Parathyroid adenoma (tissue), 2 donors: ENCODE measurements around the gene CDC7.

Experiments used
- H2AFZ ChIP-seq: fragments of 300-600 bp; sonication (generic); one replicate; pipeline ENCODE4 v1.7.0; 2017; ENCODE audit warnings: antibody characterized with exemption, mild to moderate bottlenecking
- H3K27ac ChIP-seq: fragments of 300-600 bp; sonication (generic); one replicate; pipeline ENCODE4 v1.7.0; 2017
- H3K27me3 ChIP-seq: fragments of 300-600 bp; sonication (generic); one replicate; pipeline ENCODE4 v1.7.0; 2017; ENCODE audit warnings: low read length; ENCODE audit not compliant: control insufficient read depth, insufficient read depth
- H3K36me3 ChIP-seq: fragments of 300-600 bp; sonication (generic); one replicate; pipeline ENCODE4 v1.7.0; 2017; ENCODE audit warnings: low read length; ENCODE audit not compliant: control insufficient read depth, insufficient read depth
- H3K4me1 ChIP-seq: fragments of 300-600 bp; sonication (generic); one replicate; pipeline ENCODE4 v1.7.0; 2017; ENCODE audit warnings: control low read depth
- H3K4me2 ChIP-seq: fragments of 300-600 bp; sonication (generic); one replicate; pipeline ENCODE4 v1.7.0; 2017; ENCODE audit warnings: low read length
- H3K4me3 ChIP-seq: fragments of 300-600 bp; sonication (generic); one replicate; pipeline ENCODE4 v1.7.0; 2017; ENCODE audit warnings: low read depth, low read length
- H3K79me2 ChIP-seq: fragments of 300-600 bp; sonication (generic); one replicate; pipeline ENCODE4 v1.7.0; 2017; ENCODE audit warnings: control low read depth
- H3K9ac ChIP-seq: fragments of 300-600 bp; sonication (generic); one replicate; pipeline ENCODE4 v1.7.0; 2017; ENCODE audit warnings: mild to moderate bottlenecking
- H3K9me3 ChIP-seq: fragments of 300-600 bp; sonication (generic); one replicate; pipeline ENCODE4 v1.7.0; 2017; ENCODE audit warnings: low read length; ENCODE audit not compliant: control insufficient read depth
- CTCF ChIP-seq: fragments of 300-600 bp; sonication (generic); IDR thresholded peaks from one replicate; pipeline ENCODE4 v1.7.0; 2017; ENCODE audit warnings: antibody characterized with exemption, mild to moderate bottlenecking
- donor health status: primary hyperparathyroidism.

The CDC7 gene

GRCh38 chr1:91557039-91557690, 56.5 kb downstream of the CDC7 start:
- Histone ChIP-seq H3K4me3 (no peak overlapping the region), H3K27ac (no peak overlapping the region), H3K36me3 (no peaks in the 10 kb centered on the region), H3K4me1 (no peaks in the 10 kb centered on the region), H2AFZ (no peak overlapping the region), H3K9ac (no peak overlapping the region), H3K4me2 (no peak overlapping the region), H3K27me3 (no peaks in the 10 kb centered on the region), H3K79me2 (no peaks in the 10 kb centered on the region), H3K9me3 (no peaks in the 10 kb centered on the region)
- no peak for TF ChIP-seq CTCF

- TF ChIP-seq CTCF, result no peak
- Histone ChIP-seq H3K4me1 (no peaks in the 10 kb centered on the region), H2AFZ (no peak overlapping the region), H3K27ac (no peak overlapping the region), H3K36me3 (no peaks in the 10 kb centered on the region), H3K4me2 (no peak overlapping the region), H3K9me3 (no peaks in the 10 kb centered on the region), H3K4me3 (no peak overlapping the region), H3K79me2 (no peaks in the 10 kb centered on the region), H3K9ac (no peak overlapping the region), H3K27me3 (no peaks in the 10 kb centered on the region)
These were observed 57.2 kb downstream of the CDC7 start for GRCh38 chr1:91557826-91558225.

- H3K36me3 ChIP-seq, result no peaks in the 10 kb centered on the region
- no peak for TF ChIP-seq CTCF
- no peak overlapping the region for H3K27ac ChIP-seq
These were observed 58.5 kb downstream of the CDC7 start for GRCh38 chr1:91559046-91559750.

GRCh38 chr1:91559838-91560565, 59.4 kb downstream of the CDC7 start:
- no peak overlapping the region for H3K9ac ChIP-seq
- no peak overlapping the region for H3K4me2 ChIP-seq
- no peaks in the 10 kb centered on the region for H3K79me2 ChIP-seq
- no peaks in the 10 kb centered on the region for H3K9me3 ChIP-seq
- H3K27ac ChIP-seq, result no peak overlapping the region
- no peak overlapping the region for H3K4me3 ChIP-seq
- H3K36me3 ChIP-seq, result no peaks in the 10 kb centered on the region
- no peak for TF ChIP-seq CTCF
- H2AFZ ChIP-seq, result no peak overlapping the region
- no peaks in the 10 kb centered on the region for H3K4me1 ChIP-seq
- H3K27me3 ChIP-seq, result no peaks in the 10 kb centered on the region

More at GRCh38 chr1:91559046-91559750, 58.5 kb downstream of the CDC7 start:
- Histone ChIP-seq H3K4me3 (no peak overlapping the region), H3K27me3 (no peaks in the 10 kb centered on the region), H3K4me1 (no peaks in the 10 kb centered on the region), H2AFZ (no peak overlapping the region), H3K9ac (no peak overlapping the region), H3K4me2 (no peak overlapping the region), H3K9me3 (no peaks in the 10 kb centered on the region), H3K79me2 (no peaks in the 10 kb centered on the region)
